ENCODE measurements around the gene DIP2B. TPM values are rescaled to one million over a fixed set of nuclear protein-coding genes. Genes with fewer than 3 reads are reported as not detected.

Gene DIP2B
- polyA plus RNA-seq, 2 of the 4 experiments (the other 2 are of a cell fraction) = 16.9 to 29.3 TPM

GRCh38 chr12:50604640-50604920 lies 99.8 kb downstream of the DIP2B start:
- H3K27ac ChIP-seq = no peak overlapping the region
- WGBS (ENCODE audit: missing lambda C conversion rate) = 91% methylated on average over 1 of the region's 1 CpG
- ChIA-PET CTCF (interaction anchor here (0.7 to 1.4 kb wide), 2 partner anchors 97 to 100 kb away, joined by 3 to 5 read pairs; partner anchors contain the start of gene DIP2B), POLR2A (no interaction called here)
- peaks cover 2% of the 10 kb centered on the region; the same call in 1 of the 3 replicates for H3K4me1 ChIP-seq
- TF ChIP-seq CHD2 (IDR thresholded peaks at IDR 0.05; ENCODE audit: low read length, partially characterized antibody) = no peak
- TF ChIP-seq HOXB13 (CRISPR knock-in tag; IDR thresholded peaks at IDR 0.05; ENCODE audit: low read depth) = no peak
- TF ChIP-seq FOSL2 (IDR thresholded peaks at IDR 0.05) = no peak
- no peak for TF ChIP-seq FOSL2 (CRISPR knock-in tag; IDR thresholded peaks at IDR 0.05)
- TF ChIP-seq ESRRA (IDR thresholded peaks at IDR 0.05; ENCODE audit: borderline replicate concordance, low read length) = no peak
- TF ChIP-seq RFX5 (IDR thresholded peaks at IDR 0.05) = no peak
- no peak for TF ChIP-seq GATA3 (IDR thresholded peaks at IDR 0.05; ENCODE audit: borderline replicate concordance)
- no peak for TF ChIP-seq KDM1A (IDR thresholded peaks at IDR 0.05; ENCODE audit: low read depth)
- no peak for TF ChIP-seq ZC3H11A (IDR thresholded peaks at IDR 0.05)
- no peak for TF ChIP-seq MAFK (IDR thresholded peaks at IDR 0.05; ENCODE audit: partially characterized antibody)
- TF ChIP-seq SMC3 (IDR thresholded peaks at IDR 0.05) = no peak
- TF ChIP-seq NR3C1 (IDR thresholded peaks at IDR 0.05) = no peak
- DNase-seq (ENCODE audit: low read depth in 1 of 2, low spot score in 1 of 2) (no peak), ATAC-seq (no peak), FAIRE-seq (no peak)
- H3K4me3 ChIP-seq = no peak overlapping the region
- no peak overlapping the region for H3K4me2 ChIP-seq
- no peaks in the 10 kb centered on the region for H3K9me3 ChIP-seq

DNA sequence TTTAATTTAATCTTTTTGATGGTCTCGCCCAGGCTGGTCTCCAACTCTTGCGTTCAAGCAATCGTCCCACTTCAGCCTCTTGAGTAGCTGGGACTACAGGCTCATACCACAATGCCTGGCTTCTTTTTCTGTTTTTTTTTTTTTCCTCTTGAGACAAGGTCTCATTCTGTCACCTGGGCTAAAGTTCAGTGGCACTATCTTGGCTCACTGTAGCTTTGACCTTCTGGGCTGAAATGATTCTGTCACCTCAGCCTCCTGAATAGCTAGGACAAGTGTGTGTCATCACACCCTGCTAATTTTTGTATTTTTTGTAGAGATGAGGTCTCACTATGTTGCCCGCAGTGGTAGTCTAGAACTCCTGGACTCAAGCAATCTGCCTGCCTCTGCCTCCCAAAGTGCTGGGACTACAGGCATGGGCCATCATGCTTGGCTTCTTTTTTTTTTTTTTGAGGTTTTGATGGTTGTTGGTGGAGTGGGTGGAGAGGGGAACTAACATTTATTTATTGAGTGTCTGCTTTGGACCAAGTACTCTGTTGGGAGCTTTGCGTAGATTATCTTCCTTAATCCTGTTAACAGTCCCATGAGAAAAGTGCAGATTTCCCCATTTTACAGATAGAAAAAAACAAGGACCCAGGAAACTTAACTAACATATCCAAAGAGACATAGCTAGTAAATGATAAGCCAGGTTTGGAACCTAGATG lies 102.0 kb downstream of the DIP2B start:
- ATAC-seq (no peak), FAIRE-seq (no peak), DNase-seq (ENCODE audit: low read depth in 1 of 2, low spot score in 1 of 2) (no peak)
- H3K4me1 ChIP-seq = no peaks in the 10 kb centered on the region
- no peak overlapping the region for H3K4me2 ChIP-seq
- ChIA-PET POLR2A (no interaction called here), CTCF (interaction anchor here (0.7 to 3.8 kb wide), 3 partner anchors 31 to 102 kb away, joined by 4 to 17 read pairs (median 10); partner anchors contain the start of gene DIP2B)
- H3K27ac ChIP-seq = no peak overlapping the region
- TF ChIP-seq NFE2L2 (conservative IDR thresholded peaks at IDR 0.05; ENCODE audit: low read length) (no peak), HOXB13 (CRISPR knock-in tag; IDR thresholded peaks at IDR 0.05; ENCODE audit: low read depth) (no peak), GATA3 (IDR thresholded peaks at IDR 0.05; ENCODE audit: borderline replicate concordance) (no peak), MAFK (IDR thresholded peaks at IDR 0.05; ENCODE audit: partially characterized antibody) (no peak), NR3C1 (IDR thresholded peaks at IDR 0.05) (no peak), EHF (CRISPR knock-in tag; IDR thresholded peaks at IDR 0.05) (no peak), ZFP36 (IDR thresholded peaks at IDR 0.05; ENCODE audit: borderline replicate concordance, partially characterized antibody) (no peak), MAX (IDR thresholded peaks at IDR 0.05) (no peak), ESRRA (IDR thresholded peaks at IDR 0.05; ENCODE audit: borderline replicate concordance, low read length) (no peak), KDM1A (IDR thresholded peaks at IDR 0.05; ENCODE audit: low read depth) (no peak), SREBF2 (IDR thresholded peaks at IDR 0.05) (no peak), RARB (CRISPR knock-in tag; IDR thresholded peaks at IDR 0.05) (no peak), HES2 (IDR thresholded peaks at IDR 0.05) (no peak), HDAC2 (IDR thresholded peaks at IDR 0.05) (no peak), REST (IDR thresholded peaks at IDR 0.05) (no peak), TFCP2L1 (CRISPR knock-in tag; IDR thresholded peaks at IDR 0.05) (no peak), POLR2AphosphoS2 (conservative IDR thresholded peaks at IDR 0.05; ENCODE audit: low read length) (no peak), HEYL (CRISPR knock-in tag; IDR thresholded peaks at IDR 0.05) (no peak), RAD21 (conservative IDR thresholded peaks at IDR 0.05 in 1 of 2, IDR thresholded peaks at IDR 0.05 in 1 of 2) (no peak)
- no peaks in the 10 kb centered on the region for H3K9me3 ChIP-seq
- H3K4me3 ChIP-seq = no peak overlapping the region
- WGBS (ENCODE audit: missing lambda C conversion rate) = 95% methylated on average over 5 of the region's 5 CpGs

All from A549 (cell line).